ENCODE results near the gene KLF11. TPM values are rescaled to one million over a fixed set of nuclear protein-coding genes. Genes with fewer than 3 reads are reported as not detected.

Gene KLF11
- total and polyA plus RNA-seq, 4 donors = 10.2 to 13.3 (median 11.4) TPM

DNA sequence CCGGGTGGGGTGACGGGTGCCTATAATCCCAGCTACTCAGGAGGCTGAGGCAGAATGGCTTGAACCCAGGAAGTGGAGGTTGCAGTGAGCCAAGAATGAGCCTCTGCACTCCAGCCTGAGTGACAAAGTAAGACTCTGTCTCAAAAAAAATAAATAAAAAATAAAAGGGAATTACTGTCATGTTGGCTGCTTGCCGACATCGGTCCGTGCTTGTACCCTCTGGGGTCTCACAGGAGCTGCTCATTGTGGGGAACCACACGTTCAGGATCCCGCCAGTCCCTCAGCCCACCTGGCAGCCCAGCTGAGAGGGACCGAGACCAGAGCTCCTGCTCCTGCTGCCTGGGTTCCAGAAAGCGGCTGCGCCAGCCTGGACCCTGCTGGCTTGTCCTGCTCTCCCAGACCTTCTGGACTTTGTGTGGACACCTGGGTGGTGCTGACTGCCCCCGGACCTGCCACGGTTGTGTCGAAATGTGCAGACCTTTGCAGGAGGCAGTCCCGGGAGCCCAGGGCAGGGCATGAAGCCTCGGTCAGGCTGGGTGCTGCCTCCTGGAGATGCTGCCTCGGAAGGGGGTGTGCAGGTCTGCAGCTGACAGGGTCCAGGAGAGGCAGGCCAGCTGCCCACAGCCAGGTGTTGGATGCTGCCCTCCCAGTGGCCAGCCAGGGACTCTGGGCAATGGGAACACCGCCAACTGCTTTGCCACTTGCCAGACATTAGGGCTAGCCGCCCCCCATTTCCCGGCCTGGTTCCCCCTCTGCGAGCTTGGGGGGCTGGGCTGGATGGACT is 16.4 kb downstream of the KLF11 start:
- 83% methylated on average over 17 of the region's 20 CpGs for WGBS (ENCODE audit: insufficient coverage)

DNA sequence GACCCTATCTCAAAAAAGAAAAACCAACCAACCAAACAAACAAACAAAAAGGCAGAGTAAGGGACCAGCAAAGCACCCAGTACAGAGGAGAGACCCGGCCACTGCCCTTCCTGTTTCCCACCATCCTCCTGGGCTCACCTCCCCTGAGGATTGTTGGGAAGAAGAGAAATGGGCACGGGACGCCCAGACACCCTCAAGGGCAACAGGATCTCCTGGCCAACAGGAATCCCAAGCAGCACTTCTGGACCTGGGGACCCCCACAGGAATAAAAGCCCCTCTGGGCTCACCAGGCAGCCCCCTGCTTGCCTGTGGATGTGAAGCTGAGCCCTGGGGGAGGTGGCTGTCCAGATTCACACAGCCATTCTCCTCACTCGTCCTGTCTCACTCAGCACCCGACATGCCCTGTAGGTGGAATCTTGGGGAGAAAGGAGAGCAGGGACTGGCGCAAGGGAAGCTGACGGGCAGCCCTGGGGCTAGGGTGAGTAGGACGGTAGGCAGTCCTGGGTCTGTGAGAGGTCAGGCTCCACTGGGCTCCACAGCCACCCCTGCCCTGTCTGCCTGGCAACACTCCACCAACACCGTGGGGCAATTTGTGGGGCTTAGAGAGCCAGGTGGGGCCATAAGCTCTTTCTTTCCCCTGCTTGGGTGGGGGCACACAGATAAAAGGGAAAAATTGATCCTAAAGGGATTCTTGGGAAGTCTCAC is 18.0 kb downstream of the KLF11 start:
- peaks cover 20% of the 10 kb centered on the region for H3K36me3 ChIP-seq (ENCODE audit: control insufficient read depth, insufficient read depth, low read length)
- DNase-seq (ENCODE audit: low read depth in 4 of 6, low spot score in 6 of 6) = no peak

More for the DNA sequence above, 16.4 kb downstream of the KLF11 start:
- Histone ChIP-seq H3K4me1 (ENCODE audit: control insufficient read depth, insufficient read depth, low read length) (peaks cover 27% of the 10 kb centered on the region), H3K9me3 (ENCODE audit: control insufficient read depth, insufficient read depth, low read length) (no peaks in the 10 kb centered on the region), H3K27me3 (ENCODE audit: control insufficient read depth, insufficient read depth, low read length) (no peaks in the 10 kb centered on the region), H3K36me3 (ENCODE audit: control insufficient read depth, insufficient read depth, low read length) (peaks cover 26% of the 10 kb centered on the region), H3K27ac (ENCODE audit: low read depth, low read length) (no peak overlapping the region), H3K4me3 (ENCODE audit: low read depth, low read length) (no peak overlapping the region)
- no peak for DNase-seq (ENCODE audit: low read depth in 4 of 6, low spot score in 6 of 6)

GRCh38 chr2:10062931-10063365 is 19.6 kb downstream of the KLF11 start:
- Histone ChIP-seq H3K9me3 (ENCODE audit: control insufficient read depth, insufficient read depth, low read length) (no peaks in the 10 kb centered on the region), H3K4me3 (ENCODE audit: low read depth, low read length) (no peak overlapping the region), H3K27ac (ENCODE audit: low read depth, low read length) (no peak overlapping the region), H3K4me1 (ENCODE audit: control insufficient read depth, insufficient read depth, low read length) (peaks cover 15% of the 10 kb centered on the region), H3K27me3 (ENCODE audit: control insufficient read depth, insufficient read depth, low read length) (no peaks in the 10 kb centered on the region), H3K36me3 (ENCODE audit: control insufficient read depth, insufficient read depth, low read length) (peaks cover 12% of the 10 kb centered on the region)
- DNase-seq (ENCODE audit: low read depth in 4 of 6, low spot score in 6 of 6) = no peak
- WGBS (ENCODE audit: insufficient coverage) = 79% methylated on average over 9 of the region's 10 CpGs

More for the DNA sequence above, 18.0 kb downstream of the KLF11 start:
- Histone ChIP-seq H3K27ac (ENCODE audit: low read depth, low read length) (no peak overlapping the region), H3K9me3 (ENCODE audit: control insufficient read depth, insufficient read depth, low read length) (no peaks in the 10 kb centered on the region), H3K4me1 (ENCODE audit: control insufficient read depth, insufficient read depth, low read length) (peaks cover 24% of the 10 kb centered on the region), H3K4me3 (ENCODE audit: low read depth, low read length) (no peak overlapping the region), H3K27me3 (ENCODE audit: control insufficient read depth, insufficient read depth, low read length) (no peaks in the 10 kb centered on the region)
- 87% methylated on average over 3 of the region's 9 CpGs for WGBS (ENCODE audit: insufficient coverage)

DNA sequence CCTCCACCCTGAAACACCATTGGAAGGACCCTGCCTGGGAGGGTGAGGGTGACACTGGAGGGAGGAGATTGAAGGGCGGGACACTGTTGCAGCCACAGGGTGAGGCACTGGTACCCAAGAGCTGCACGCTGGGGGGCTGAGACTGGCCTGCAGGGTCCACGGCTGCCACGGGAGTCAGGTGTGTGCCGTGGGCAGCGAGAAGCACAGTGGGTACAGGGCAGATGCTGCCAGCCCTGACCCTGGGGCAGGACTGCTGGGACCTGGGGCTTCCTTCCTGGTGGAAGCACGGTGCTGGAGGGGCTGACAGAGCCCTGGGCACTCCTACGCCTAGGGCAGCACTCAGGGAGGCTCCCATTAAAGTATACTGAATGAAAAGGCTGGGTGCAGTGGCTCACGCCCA is 20.2 kb downstream of the KLF11 start:
- Histone ChIP-seq H3K9me3 (ENCODE audit: control insufficient read depth, insufficient read depth, low read length) (peaks cover 2% of the 10 kb centered on the region), H3K36me3 (ENCODE audit: control insufficient read depth, insufficient read depth, low read length) (peaks cover 5% of the 10 kb centered on the region), H3K4me1 (ENCODE audit: control insufficient read depth, insufficient read depth, low read length) (peaks cover 14% of the 10 kb centered on the region), H3K4me3 (ENCODE audit: low read depth, low read length) (no peak overlapping the region), H3K27me3 (ENCODE audit: control insufficient read depth, insufficient read depth, low read length) (no peaks in the 10 kb centered on the region), H3K27ac (ENCODE audit: low read depth, low read length) (no peak overlapping the region)
- WGBS (ENCODE audit: insufficient coverage) = 97% methylated on average over 7 of the region's 9 CpGs
- DNase-seq (ENCODE audit: low read depth in 4 of 6, low spot score in 6 of 6) = no peak

DNA sequence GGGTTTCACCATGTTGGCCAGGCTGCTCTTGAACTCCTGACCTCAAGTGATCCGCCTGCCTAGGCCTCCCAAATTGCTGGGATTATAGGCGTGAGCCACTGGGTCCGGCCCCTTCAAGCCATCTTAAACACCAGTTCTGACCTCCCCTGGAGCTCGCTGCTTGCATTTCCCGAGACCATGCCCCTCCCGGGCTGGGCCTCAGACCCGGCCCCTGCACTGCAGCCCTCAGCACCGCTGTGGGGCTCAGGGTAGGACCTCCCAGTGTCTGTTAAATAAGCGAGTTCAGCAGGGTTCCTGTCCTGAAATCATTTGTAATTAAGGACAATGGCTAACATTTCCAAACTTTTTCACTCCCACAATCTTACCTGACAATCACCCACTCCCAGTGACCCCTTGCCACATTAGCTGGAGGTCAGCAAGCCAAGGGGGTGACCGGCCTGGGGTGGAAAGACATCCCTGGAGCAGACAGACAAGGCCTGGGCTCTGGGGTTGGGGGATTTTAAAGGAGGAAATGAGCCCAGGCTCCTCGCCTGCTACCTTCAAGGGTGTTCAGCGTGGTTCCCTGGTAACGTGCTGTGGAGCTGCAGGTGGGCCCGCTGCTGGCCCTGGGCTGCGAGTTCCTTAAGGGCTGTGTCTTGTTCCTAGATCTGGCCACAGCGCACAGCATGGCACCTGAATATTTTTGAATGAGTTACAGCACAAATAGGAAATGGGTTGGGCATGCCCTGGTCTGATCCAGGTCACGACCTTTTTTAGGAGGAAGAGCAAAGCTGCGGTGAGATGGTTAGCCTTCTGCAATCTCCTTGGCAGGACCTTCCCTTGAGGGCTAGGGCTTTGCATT is 21.8 kb downstream of the KLF11 start:
- H3K4me1 ChIP-seq (ENCODE audit: control insufficient read depth, insufficient read depth, low read length) = peaks cover 9% of the 10 kb centered on the region
- no peak overlapping the region for H3K27ac ChIP-seq (ENCODE audit: low read depth, low read length)
- 69% methylated on average over 17 of the region's 18 CpGs for WGBS (ENCODE audit: insufficient coverage)
- H3K27me3 ChIP-seq (ENCODE audit: control insufficient read depth, insufficient read depth, low read length) = no peaks in the 10 kb centered on the region
- peaks cover 2% of the 10 kb centered on the region for H3K9me3 ChIP-seq (ENCODE audit: control insufficient read depth, insufficient read depth, low read length)
- no peak overlapping the region for H3K4me3 ChIP-seq (ENCODE audit: low read depth, low read length)
- no peak for DNase-seq (ENCODE audit: low read depth in 4 of 6, low spot score in 6 of 6)
- peaks cover 2% of the 10 kb centered on the region for H3K36me3 ChIP-seq (ENCODE audit: control insufficient read depth, insufficient read depth, low read length)

DNA sequence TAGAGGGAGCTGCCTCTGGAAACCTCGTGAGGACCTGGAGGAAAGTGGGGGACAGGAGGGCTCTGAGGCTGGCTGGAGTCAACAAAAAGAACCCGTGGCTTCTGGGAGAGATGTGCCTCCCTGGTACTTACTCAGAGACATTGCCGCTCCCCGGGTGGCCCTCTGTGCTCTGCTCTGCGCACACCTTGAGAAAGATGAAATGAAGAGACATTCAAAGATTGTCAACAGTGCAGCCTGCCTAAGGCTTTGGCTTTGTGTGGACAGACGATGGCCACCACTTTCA is 22.4 kb downstream of the KLF11 start:
- Histone ChIP-seq H3K9me3 (ENCODE audit: control insufficient read depth, insufficient read depth, low read length) (peaks cover 2% of the 10 kb centered on the region), H3K27me3 (ENCODE audit: control insufficient read depth, insufficient read depth, low read length) (no peaks in the 10 kb centered on the region), H3K36me3 (ENCODE audit: control insufficient read depth, insufficient read depth, low read length) (peaks cover 2% of the 10 kb centered on the region), H3K4me1 (ENCODE audit: control insufficient read depth, insufficient read depth, low read length) (peaks cover 4% of the 10 kb centered on the region), H3K27ac (ENCODE audit: low read depth, low read length) (no peak overlapping the region), H3K4me3 (ENCODE audit: low read depth, low read length) (no peak overlapping the region)
- DNase-seq (ENCODE audit: low read depth in 4 of 6, low spot score in 6 of 6) = no peak
- 80% methylated on average over 6 of the region's 6 CpGs for WGBS (ENCODE audit: insufficient coverage)

DNA sequence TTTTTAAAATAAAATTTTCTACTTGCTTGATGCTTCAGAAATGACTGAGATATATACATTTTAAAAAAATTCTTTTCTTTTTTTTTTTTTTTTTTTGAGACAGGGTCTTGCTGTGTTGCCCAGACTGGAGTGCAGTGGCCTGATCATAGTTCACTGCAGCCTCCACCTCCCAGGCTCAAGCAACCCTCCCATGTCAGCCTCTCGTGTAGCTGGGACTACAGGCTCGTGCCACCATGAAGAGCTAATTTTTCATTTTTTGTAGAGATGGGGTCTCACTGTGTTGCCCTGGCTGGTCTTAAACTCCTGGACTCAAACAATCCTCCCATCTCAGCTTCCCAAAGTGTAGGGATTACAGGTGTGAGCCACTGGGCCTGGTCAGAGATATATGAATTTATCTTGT is 24.0 kb downstream of the KLF11 start:
- no peak overlapping the region for H3K4me3 ChIP-seq (ENCODE audit: low read depth, low read length)
- no peak for DNase-seq (ENCODE audit: low read depth in 4 of 6, low spot score in 6 of 6)
- no peaks in the 10 kb centered on the region for H3K4me1 ChIP-seq (ENCODE audit: control insufficient read depth, insufficient read depth, low read length)
- H3K27ac ChIP-seq (ENCODE audit: low read depth, low read length) = no peak overlapping the region
- H3K36me3 ChIP-seq (ENCODE audit: control insufficient read depth, insufficient read depth, low read length) = peaks cover 2% of the 10 kb centered on the region
- H3K9me3 ChIP-seq (ENCODE audit: control insufficient read depth, insufficient read depth, low read length) = peaks cover 2% of the 10 kb centered on the region
- no CpG with 5 or more reads among the region's 2 CpGs for WGBS (ENCODE audit: insufficient coverage)
- H3K27me3 ChIP-seq (ENCODE audit: control insufficient read depth, insufficient read depth, low read length) = no peaks in the 10 kb centered on the region

GRCh38 chr2:10067881-10068280 is 24.5 kb downstream of the KLF11 start:
- Histone ChIP-seq H3K27me3 (ENCODE audit: control insufficient read depth, insufficient read depth, low read length) (no peaks in the 10 kb centered on the region), H3K36me3 (ENCODE audit: control insufficient read depth, insufficient read depth, low read length) (peaks cover 2% of the 10 kb centered on the region), H3K4me3 (ENCODE audit: low read depth, low read length) (no peak overlapping the region), H3K27ac (ENCODE audit: low read depth, low read length) (no peak overlapping the region), H3K9me3 (ENCODE audit: control insufficient read depth, insufficient read depth, low read length) (peaks cover 2% of the 10 kb centered on the region), H3K4me1 (ENCODE audit: control insufficient read depth, insufficient read depth, low read length) (peaks cover 4% of the 10 kb centered on the region)
- no CpG with 5 or more reads among the region's 1 CpG for WGBS (ENCODE audit: insufficient coverage)
- DNase-seq (ENCODE audit: low read depth in 4 of 6, low spot score in 6 of 6) = no peak

GRCh38 chr2:10071176-10071575 is 27.8 kb downstream of the KLF11 start:
- Histone ChIP-seq H3K27ac (ENCODE audit: low read depth, low read length) (no peak overlapping the region), H3K27me3 (ENCODE audit: control insufficient read depth, insufficient read depth, low read length) (peaks cover 6% of the 10 kb centered on the region), H3K36me3 (ENCODE audit: control insufficient read depth, insufficient read depth, low read length) (no peaks in the 10 kb centered on the region), H3K4me3 (ENCODE audit: low read depth, low read length) (no peak overlapping the region), H3K4me1 (ENCODE audit: control insufficient read depth, insufficient read depth, low read length) (peaks cover 8% of the 10 kb centered on the region), H3K9me3 (ENCODE audit: control insufficient read depth, insufficient read depth, low read length) (peaks cover 2% of the 10 kb centered on the region)
- WGBS (ENCODE audit: insufficient coverage) = 93% methylated on average over 16 of the region's 16 CpGs
- no peak for DNase-seq (ENCODE audit: low read depth in 4 of 6, low spot score in 6 of 6)

Measured in spinal cord (tissue), 10 donors.